ENCODE measurements around the gene KRT77.

GRCh38 chr12:52655251-52655650 lies 48.1 kb downstream of the KRT77 start:
- TF ChIP-seq CTCF (IDR thresholded peaks at IDR 0.05; ENCODE audit: low read depth, low read length) = no peak
- TF ChIP-seq EZH2phosphoT487 (IDR thresholded peaks at IDR 0.05; ENCODE audit: low read depth) = no peak

Data from OCI-LY3 (cell line).